Stimulated activated CD8-positive, alpha-beta memory T cell treated with anti-CD3 and anti-CD28 coated beads, Interleukin-4, amount 100 ng/mL, for 1 hour (primary cell): ENCODE results near the gene FAM156A.
A peak's percentile ranks its signal among the peaks of the same experiment; 100 is the strongest.
"Not testable (repeated sequence)": the region's sequence is repeated elsewhere in the genome, so short reads cannot be mapped to it uniquely, and the experiment has no call there.

Experiments used
- DNase-seq, 2 donors: peaks; one replicate each; pipeline ENCODE4 v3.0.0-alpha.2; 2020; ENCODE audit warnings: low read depth in 2 of 2, low spot score in 1 of 2

The FAM156A gene

GRCh38 chrX:52966993-52967738 lies 8.8 kb upstream of the FAM156A start:
- DNase-seq: not testable (repeated sequence)

GRCh38 chrX:52958961-52959360 lies 643 bp upstream of the FAM156A start:
- DNase-seq: not testable (repeated sequence)

GRCh38 chrX:52949884-52950283 lies 8.4 kb downstream of the FAM156A start:
- DNase-seq: not testable (repeated sequence)

- not testable (repeated sequence) for DNase-seq
Observed at GRCh38 chrX:52949325-52949724, 9.0 kb downstream of the FAM156A start.

GRCh38 chrX:52948265-52948664 lies 10.1 kb downstream of the FAM156A start:
- not testable (repeated sequence) for DNase-seq

GRCh38 chrX:52947501-52947900 lies 10.8 kb downstream of the FAM156A start:
- DNase-seq: not testable (repeated sequence)

- DNase-seq: not testable (repeated sequence)
Observed at GRCh38 chrX:52945838-52946494, 12.4 kb downstream of the FAM156A start.

- not testable (repeated sequence) for DNase-seq
Observed at GRCh38 chrX:52941728-52942127, 16.6 kb downstream of the FAM156A start.

- not testable (repeated sequence) for DNase-seq
Observed at GRCh38 chrX:52940704-52941103, 17.6 kb downstream of the FAM156A start.

- DNase-seq: not testable (repeated sequence)
Observed at GRCh38 chrX:52935470-52935784, 22.9 kb downstream of the FAM156A start.

- DNase-seq: peak; percentile 80 to 98
Observed at GRCh38 chrX:52934704-52935469, 23.4 kb downstream of the FAM156A start.

GRCh38 chrX:52933976-52934703 lies 24.2 kb downstream of the FAM156A start:
- no peak for DNase-seq

GRCh38 chrX:52933213-52933612 lies 25.1 kb downstream of the FAM156A start:
- no peak for DNase-seq

- not testable (repeated sequence) for DNase-seq
Observed at GRCh38 chrX:52930214-52930613, 28.1 kb downstream of the FAM156A start.

GRCh38 chrX:52923781-52924241 lies 34.5 kb downstream of the FAM156A start:
- DNase-seq: no peak

GRCh38 chrX:52914704-52915103 lies 43.6 kb downstream of the FAM156A start:
- DNase-seq: not testable (repeated sequence)

GRCh38 chrX:52913681-52914080 lies 44.6 kb downstream of the FAM156A start:
- DNase-seq: not testable (repeated sequence)

- DNase-seq: not testable (repeated sequence)
Observed at GRCh38 chrX:52909313-52909969, 48.9 kb downstream of the FAM156A start.

GRCh38 chrX:52907900-52908299 lies 50.4 kb downstream of the FAM156A start:
- not testable (repeated sequence) for DNase-seq

- not testable (repeated sequence) for DNase-seq
Observed at GRCh38 chrX:52907137-52907536, 51.2 kb downstream of the FAM156A start.
